HG03196 (cell line): ENCODE measurements around the gene SOX4.
"Not testable (repeated sequence)": the region's sequence is repeated elsewhere in the genome, so short reads cannot be mapped to it uniquely, and the experiment has no call there.

Experiments used
- ATAC-seq: cut with Tn5 transposase; IDR thresholded peaks from one replicate; pipeline ENCODE4 v1.9.1; 2021; ENCODE audit not compliant: unreplicated experiment

Gene SOX4

GRCh38 chr6:21593412-21593926 is at the start of gene SOX4:
TSS of gene SOX4 (plus strand) at chr6:21593751. CDS start at chr6:21594535, 784 bp downstream.
- peak; percentile 64 for ATAC-seq

- not testable (repeated sequence) for ATAC-seq
Measured at GRCh38 chr6:21552286-21552685, 41.3 kb upstream of the SOX4 start.

GRCh38 chr6:21554286-21554685 is 39.3 kb upstream of the SOX4 start:
- ATAC-seq: no peak

GRCh38 chr6:21555197-21555596 is 38.4 kb upstream of the SOX4 start:
- no peak for ATAC-seq

GRCh38 chr6:21556511-21556910 is 37.0 kb upstream of the SOX4 start:
- no peak for ATAC-seq

- no peak for ATAC-seq
Measured at GRCh38 chr6:21556968-21557721, 36.4 kb upstream of the SOX4 start.

- no peak for ATAC-seq
Measured at GRCh38 chr6:21559238-21559637, 34.3 kb upstream of the SOX4 start.

- ATAC-seq: no peak
Measured at GRCh38 chr6:21560249-21560648, 33.3 kb upstream of the SOX4 start.

- no peak for ATAC-seq
Measured at GRCh38 chr6:21565431-21565830, 28.1 kb upstream of the SOX4 start.

- no peak for ATAC-seq
Measured at GRCh38 chr6:21578523-21578922, 15.0 kb upstream of the SOX4 start.

- ATAC-seq: no peak
Measured at GRCh38 chr6:21582651-21583050, 10.9 kb upstream of the SOX4 start.

- ATAC-seq: no peak
Measured at GRCh38 chr6:21586300-21586699, 7.3 kb upstream of the SOX4 start.

- ATAC-seq: peak; percentile 6
Measured at GRCh38 chr6:21586740-21587178, 6.8 kb upstream of the SOX4 start.

- peak; percentile 31 for ATAC-seq
Measured at GRCh38 chr6:21587179-21587960, 6.2 kb upstream of the SOX4 start.

GRCh38 chr6:21587961-21588480 is 5.5 kb upstream of the SOX4 start:
- ATAC-seq: peak; percentile 26

GRCh38 chr6:21588481-21589351 is 4.8 kb upstream of the SOX4 start:
- ATAC-seq: peak; percentile 24

- peak; percentile 37 for ATAC-seq
Measured at GRCh38 chr6:21589352-21590345, 3.9 kb upstream of the SOX4 start.

GRCh38 chr6:21590346-21590745 is 3.2 kb upstream of the SOX4 start:
- ATAC-seq: no peak

- no peak for ATAC-seq
Measured at GRCh38 chr6:21591446-21591845, 2.1 kb upstream of the SOX4 start.

GRCh38 chr6:21592953-21593352 is 598 bp upstream of the SOX4 start:
- no peak for ATAC-seq
